ENCODE measurements around the gene NAGPA.

- TF ChIP-seq CTCF (IDR thresholded peaks at IDR 0.05) (no peak), POLR2A (IDR thresholded peaks at IDR 0.05) (no peak)
Observed at GRCh38 chr16:5000573-5001001, 33.1 kb downstream of the NAGPA start.

Data from esophagus squamous epithelium (tissue), 4 donors.